Islet precursor cell (in vitro differentiated cells): Measurements from ENCODE around the gene RBM6.
"Not testable (repeated sequence)": the region's sequence is repeated elsewhere in the genome, so short reads cannot be mapped to it uniquely, and the experiment has no call there.

ENCODE experiments used
- DNase-seq: peaks from one replicate; pipeline ENCODE4 v3.0.0-alpha.2; 2018

RBM6 gene

DNA sequence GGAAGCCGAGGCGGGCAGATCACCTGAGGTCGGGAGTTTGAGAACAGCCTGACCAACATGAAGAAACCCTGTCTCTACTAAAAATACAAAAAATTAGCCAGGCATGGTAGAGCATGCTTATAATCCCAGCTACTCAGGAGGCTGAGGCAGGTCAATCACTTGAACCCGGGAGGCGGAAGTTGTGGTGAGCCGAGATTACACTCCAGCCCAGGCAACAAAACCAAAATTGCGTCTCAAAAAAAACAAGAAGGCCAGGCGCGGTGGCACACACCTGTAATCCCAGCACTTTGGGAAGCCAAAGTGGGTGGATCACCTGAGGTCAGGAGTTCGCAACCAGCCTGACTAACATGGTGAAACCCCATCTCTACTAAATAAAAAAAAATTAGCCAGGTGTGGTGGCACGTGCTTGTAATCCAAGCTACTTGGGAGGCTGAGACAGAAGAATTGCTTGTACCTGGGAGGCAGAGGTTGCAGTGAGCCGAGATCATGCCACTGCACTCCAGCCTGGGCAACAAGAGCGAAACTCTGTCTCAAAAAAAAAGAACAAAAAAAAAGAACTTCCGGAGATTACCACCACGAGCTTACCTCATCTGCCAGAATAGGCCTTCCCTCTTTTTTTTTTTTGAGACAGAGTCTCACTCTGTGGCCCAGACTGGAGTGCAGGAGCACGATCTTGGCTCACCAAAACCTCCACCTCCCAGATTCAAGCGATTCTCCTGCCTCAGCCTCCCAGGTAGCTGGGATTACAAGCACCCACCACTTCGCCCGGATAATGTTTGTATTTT, 22.0 kb upstream of the RBM6 start:
- not testable (repeated sequence) for DNase-seq

DNA sequence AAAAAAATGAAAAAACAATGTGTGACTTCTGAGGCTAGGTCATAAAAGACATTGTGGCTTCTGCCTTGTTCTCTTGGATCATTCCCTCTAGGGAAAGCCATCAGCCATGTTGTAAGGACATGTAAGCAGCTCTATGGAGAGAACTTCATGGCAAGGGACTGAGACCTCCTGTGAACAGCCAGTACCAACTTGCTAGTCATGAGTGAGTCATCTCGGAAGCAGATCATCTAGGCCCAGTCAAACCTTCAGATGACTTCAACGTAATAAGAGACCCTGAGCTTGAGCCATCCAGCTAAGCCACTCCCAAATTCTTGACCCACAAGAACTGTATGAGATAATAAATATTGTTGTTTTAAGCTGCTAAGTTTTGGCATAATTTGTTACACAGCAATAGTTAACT, 15.3 kb upstream of the RBM6 start:
- no peak for DNase-seq

- DNase-seq = no peak
Observed at GRCh38 chr3:49925485-49925884, 14.5 kb upstream of the RBM6 start.

DNA sequence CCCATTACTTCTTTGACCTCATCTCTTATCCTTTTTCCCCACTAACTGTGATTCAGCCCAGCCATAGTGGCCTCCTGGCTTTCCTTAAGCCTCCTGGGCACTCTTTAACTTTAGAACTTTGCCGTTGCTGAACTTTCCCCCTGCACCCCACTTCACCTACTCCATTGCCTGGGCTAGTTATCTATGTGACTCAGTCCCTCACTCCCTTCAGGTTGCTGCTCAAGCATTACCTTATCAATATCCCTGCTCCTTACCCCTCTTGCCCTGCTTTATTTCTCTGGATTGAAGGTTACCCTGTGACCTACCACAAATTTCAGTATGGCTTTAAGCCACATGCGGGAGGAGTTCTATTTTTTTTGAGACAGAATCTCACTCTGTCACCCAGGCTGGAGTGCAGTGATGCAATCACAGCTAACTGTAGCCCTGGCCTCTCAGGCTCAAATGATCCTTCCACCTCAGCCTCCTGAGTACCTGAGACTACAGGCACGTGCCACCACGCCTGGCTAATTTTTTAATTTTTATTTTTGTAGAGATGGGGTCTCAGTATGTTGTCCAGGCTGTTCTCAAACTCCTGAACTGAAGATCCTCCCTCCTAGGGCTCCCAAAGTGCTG, 13.7 kb upstream of the RBM6 start:
- no peak for DNase-seq

- DNase-seq = no peak
Observed at GRCh38 chr3:49927798-49928197, 12.2 kb upstream of the RBM6 start.

GRCh38 chr3:49928481-49929017, 11.4 kb upstream of the RBM6 start:
- DNase-seq = peak; percentile 78

DNA sequence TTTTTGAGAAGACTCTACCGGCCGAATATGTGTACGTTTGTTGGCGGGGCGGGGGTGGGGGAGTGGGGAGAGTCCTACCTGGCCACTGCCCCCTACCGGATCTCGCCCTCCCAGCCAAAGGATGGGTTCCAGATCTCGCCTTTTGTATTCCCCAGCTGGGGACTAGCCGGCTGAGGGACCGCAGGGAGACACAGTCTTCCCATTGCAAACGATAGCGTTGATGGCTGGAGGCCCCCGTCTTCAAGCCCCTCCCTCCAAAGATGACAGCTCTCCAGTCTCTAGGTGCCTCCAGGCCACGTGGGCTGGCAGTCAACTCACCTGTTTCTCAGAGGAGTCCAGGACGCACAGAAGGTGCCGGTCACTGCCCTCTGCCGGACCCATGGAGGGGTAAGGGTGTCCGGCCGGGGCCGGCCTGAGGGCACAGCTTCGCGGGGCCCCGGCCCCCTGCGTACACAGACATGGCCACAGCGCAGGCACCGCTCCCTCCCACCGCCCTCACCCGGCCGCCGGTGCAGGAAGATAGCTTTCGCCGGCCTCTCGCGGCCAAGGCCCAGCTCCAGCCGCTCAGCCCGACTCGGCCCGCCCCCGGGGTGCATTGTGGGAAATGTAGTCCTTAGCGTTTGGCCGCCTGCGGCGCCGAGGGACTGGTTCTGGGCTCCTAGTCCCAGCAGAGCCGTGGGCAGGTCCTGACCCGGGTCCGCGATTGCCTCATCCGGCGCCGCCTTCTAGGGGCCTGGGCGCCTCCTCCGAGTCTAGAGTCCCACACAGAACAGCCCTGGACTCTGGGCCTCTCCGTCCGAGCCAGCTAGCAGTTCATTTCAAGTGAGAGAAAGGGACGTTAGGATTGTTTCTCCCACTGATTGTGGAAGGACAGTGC, 10.4 kb upstream of the RBM6 start, which contains the start of gene MON1A:
TSS of gene MON1A (minus strand) at position 521 of the 877 bp plus-strand sequence. CDS start 16,465 bp downstream, outside the sequence.
- peak; percentile 99 for DNase-seq

- DNase-seq = no peak
Observed at GRCh38 chr3:49930168-49930690, 9.7 kb upstream of the RBM6 start.

- DNase-seq = peak; percentile 82
Observed at GRCh38 chr3:49930922-49931321, 9.0 kb upstream of the RBM6 start.

GRCh38 chr3:49932281-49932680, 7.7 kb upstream of the RBM6 start:
- DNase-seq = not testable (repeated sequence)

GRCh38 chr3:49937090-49937489, 2.9 kb upstream of the RBM6 start:
- DNase-seq = no peak

GRCh38 chr3:49940667-49941249, 808 bp downstream of the RBM6 start:
- no peak for DNase-seq

- no peak for DNase-seq
Observed at GRCh38 chr3:49942651-49943050, 2.7 kb downstream of the RBM6 start.

DNA sequence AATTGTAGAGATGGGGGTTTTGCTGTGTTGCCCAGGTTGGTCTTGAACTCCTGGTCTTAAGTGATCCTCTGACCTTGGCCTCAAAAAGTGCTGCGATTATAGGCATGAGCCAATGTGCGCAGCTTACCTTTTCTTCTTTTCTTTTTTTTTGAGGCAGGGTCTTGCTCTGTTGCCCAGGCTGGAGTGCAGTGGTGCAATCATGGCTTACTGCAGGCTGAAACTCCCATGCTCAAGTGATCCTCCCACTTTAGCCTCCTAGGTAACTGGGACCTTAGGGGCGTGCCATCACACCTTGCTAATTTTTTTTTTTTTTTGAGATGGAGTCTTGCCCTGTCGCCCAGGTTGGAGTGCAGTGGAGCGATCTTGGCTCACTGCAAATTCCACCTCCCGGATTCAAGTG, 13.0 kb downstream of the RBM6 start:
- no peak for DNase-seq

- peak; percentile 23 for DNase-seq
Observed at GRCh38 chr3:49955636-49956035, 15.7 kb downstream of the RBM6 start.

- DNase-seq = no peak
Observed at GRCh38 chr3:49966233-49966942, 26.4 kb downstream of the RBM6 start.

DNA sequence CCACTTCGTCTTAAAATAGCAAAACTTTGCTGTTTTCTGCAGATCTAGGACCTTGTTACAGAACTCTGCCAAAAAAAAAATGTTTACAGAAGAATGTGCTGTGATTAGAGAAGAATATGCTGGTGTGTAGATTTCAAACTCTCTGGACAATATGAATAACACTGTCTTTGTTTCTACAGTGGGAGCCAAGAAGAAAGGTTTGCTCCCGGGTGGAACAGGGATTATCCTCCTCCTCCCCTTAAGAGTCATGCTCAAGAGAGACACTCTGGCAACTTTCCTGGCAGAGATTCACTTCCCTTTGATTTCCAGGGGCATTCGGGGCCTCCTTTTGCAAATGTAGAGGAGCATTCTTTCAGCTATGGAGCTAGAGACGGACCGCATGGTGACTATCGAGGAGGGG, 27.3 kb downstream of the RBM6 start:
- no peak for DNase-seq

- DNase-seq = no peak
Observed at GRCh38 chr3:49968346-49968745, 28.4 kb downstream of the RBM6 start.

GRCh38 chr3:49972656-49973055, 32.7 kb downstream of the RBM6 start:
- no peak for DNase-seq

GRCh38 chr3:49976942-49977341, 37.0 kb downstream of the RBM6 start:
- DNase-seq = peak; percentile 7

DNA sequence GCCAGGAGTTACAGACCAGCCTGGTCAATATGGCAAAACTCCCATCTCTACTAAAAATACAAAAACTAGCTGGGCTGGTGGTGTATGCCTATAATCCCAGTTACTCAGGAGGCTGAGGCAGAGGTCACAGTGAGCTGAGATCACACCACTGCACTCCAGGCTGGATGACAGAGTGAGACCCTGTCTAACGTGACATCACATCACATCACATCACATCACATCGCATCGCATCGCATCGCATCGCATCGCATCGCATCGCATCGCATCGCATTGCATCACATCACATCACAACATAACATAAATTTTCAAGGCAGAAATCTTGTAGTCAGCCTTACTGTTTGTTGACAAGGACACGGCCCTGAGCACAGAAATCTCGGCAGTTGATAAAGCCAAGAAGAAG, 44.4 kb downstream of the RBM6 start:
- peak; percentile 32 for DNase-seq

GRCh38 chr3:49992326-49992725, 52.4 kb downstream of the RBM6 start:
- DNase-seq = peak; percentile 1
